ENCODE results near the gene LRIT1. TPM values are rescaled to one million over a fixed set of nuclear protein-coding genes. Genes with fewer than 3 reads are reported as not detected.

LRIT1 gene
- total RNA-seq, 1 donor from 2014 or later: not detected

GRCh38 chr10:84257343-84258020 lies 16.1 kb upstream of the LRIT1 start:
- Histone ChIP-seq H3K36me3 (no peaks in the 10 kb centered on the region), H3K9me3 (no peaks in the 10 kb centered on the region), H3K4me3 (no peak overlapping the region), H3K27me3 (no peaks in the 10 kb centered on the region), H3K4me1 (no peaks in the 10 kb centered on the region), H3K27ac (no peak overlapping the region)
- DNase-seq (ENCODE audit: low spot score in 2 of 2): no peak
- TF ChIP-seq CTCF (IDR thresholded peaks at IDR 0.05): peak in 1 of 3 experiments; percentile 1
- intact Hi-C loops (cut with DNase I): no loop called here

GRCh38 chr10:84256510-84257342 lies 15.4 kb upstream of the LRIT1 start:
- no peak overlapping the region for H3K27ac ChIP-seq
- peak; percentile 4 to 43 (median 22) for TF ChIP-seq CTCF (IDR thresholded peaks at IDR 0.05)
- intact Hi-C loops (cut with DNase I): no loop called here
- H3K36me3 ChIP-seq: no peaks in the 10 kb centered on the region
- DNase-seq (ENCODE audit: low spot score in 2 of 2): peak in 1 of 2 donors; percentile 58
- H3K27me3 ChIP-seq: no peaks in the 10 kb centered on the region
- H3K4me1 ChIP-seq: no peaks in the 10 kb centered on the region
- peak overlapping the region in 1 of 2 donors; percentile 0 for H3K4me3 ChIP-seq
- no peaks in the 10 kb centered on the region for H3K9me3 ChIP-seq

GRCh38 chr10:84254552-84255478 lies 13.5 kb upstream of the LRIT1 start:
- TF ChIP-seq CTCF (IDR thresholded peaks at IDR 0.05): no peak
- Histone ChIP-seq H3K9me3 (no peaks in the 10 kb centered on the region), H3K27me3 (no peaks in the 10 kb centered on the region), H3K4me3 (no peak overlapping the region), H3K27ac (no peak overlapping the region), H3K4me1 (no peaks in the 10 kb centered on the region), H3K36me3 (no peaks in the 10 kb centered on the region)
- DNase-seq (ENCODE audit: low spot score in 2 of 2): peak in 1 of 2 donors; percentile 42
- intact Hi-C loops (cut with DNase I): no loop called here

GRCh38 chr10:84248794-84249193 lies 7.4 kb upstream of the LRIT1 start:
- no peaks in the 10 kb centered on the region for H3K9me3 ChIP-seq
- H3K4me1 ChIP-seq: no peaks in the 10 kb centered on the region
- peak in 1 of 2 donors; percentile 57 for DNase-seq (ENCODE audit: low spot score in 2 of 2)
- H3K27me3 ChIP-seq: no peaks in the 10 kb centered on the region
- no peaks in the 10 kb centered on the region for H3K36me3 ChIP-seq
- intact Hi-C loops (cut with DNase I): no loop called here
- no peak overlapping the region for H3K27ac ChIP-seq
- TF ChIP-seq CTCF (IDR thresholded peaks at IDR 0.05): no peak
- H3K4me3 ChIP-seq: no peak overlapping the region

- TF ChIP-seq CTCF (IDR thresholded peaks at IDR 0.05): no peak
- H3K4me3 ChIP-seq: no peak overlapping the region
- peak in 1 of 2 donors; percentile 28 for DNase-seq (ENCODE audit: low spot score in 2 of 2)
- H3K9me3 ChIP-seq: no peaks in the 10 kb centered on the region
- no peaks in the 10 kb centered on the region for H3K27me3 ChIP-seq
- H3K36me3 ChIP-seq: no peaks in the 10 kb centered on the region
- intact Hi-C loops (cut with DNase I): no loop called here
- no peak overlapping the region for H3K27ac ChIP-seq
- H3K4me1 ChIP-seq: no peaks in the 10 kb centered on the region
These were observed 6.2 kb upstream of the LRIT1 start for GRCh38 chr10:84247496-84247895.

Data from ascending aorta (tissue), 2 donors.